NCI-H1092 (cell line): ENCODE results near the gene ALDH8A1.

Source experiments
- DNase-seq: peaks from one replicate; lab custom pipeline; 2025; lab: John Stamatoyannopoulos, UW

The ALDH8A1 gene

GRCh38 chr6:134951494-134952263 lies 1.8 kb upstream of the ALDH8A1 start:
- DNase-seq: no peak

- DNase-seq: no peak
Measured at GRCh38 chr6:134950482-134950881, 581 bp upstream of the ALDH8A1 start.

DNA sequence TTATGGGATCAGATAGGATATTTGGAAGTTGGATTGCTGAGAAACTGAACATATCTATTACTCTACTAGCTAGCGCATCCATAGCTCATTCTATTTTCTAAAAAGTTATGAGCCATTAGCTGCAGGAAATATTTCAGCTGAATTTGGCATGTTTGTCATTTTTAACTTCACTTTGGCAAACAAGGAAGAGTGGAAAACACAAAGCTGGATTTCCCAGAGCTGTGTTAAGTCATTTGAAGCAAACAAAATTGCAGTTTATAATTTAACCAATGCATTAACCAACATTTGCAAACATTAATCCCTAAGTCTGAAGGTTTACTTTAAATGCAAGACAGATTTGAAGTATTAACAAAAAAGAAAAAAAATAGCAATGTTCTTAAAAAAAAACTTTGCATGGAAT lies 1.2 kb downstream of the ALDH8A1 start:
- no peak for DNase-seq

GRCh38 chr6:134948142-134948541 lies 1.8 kb downstream of the ALDH8A1 start:
- no peak for DNase-seq

GRCh38 chr6:134945045-134945444 lies 4.9 kb downstream of the ALDH8A1 start:
- no peak for DNase-seq

DNA sequence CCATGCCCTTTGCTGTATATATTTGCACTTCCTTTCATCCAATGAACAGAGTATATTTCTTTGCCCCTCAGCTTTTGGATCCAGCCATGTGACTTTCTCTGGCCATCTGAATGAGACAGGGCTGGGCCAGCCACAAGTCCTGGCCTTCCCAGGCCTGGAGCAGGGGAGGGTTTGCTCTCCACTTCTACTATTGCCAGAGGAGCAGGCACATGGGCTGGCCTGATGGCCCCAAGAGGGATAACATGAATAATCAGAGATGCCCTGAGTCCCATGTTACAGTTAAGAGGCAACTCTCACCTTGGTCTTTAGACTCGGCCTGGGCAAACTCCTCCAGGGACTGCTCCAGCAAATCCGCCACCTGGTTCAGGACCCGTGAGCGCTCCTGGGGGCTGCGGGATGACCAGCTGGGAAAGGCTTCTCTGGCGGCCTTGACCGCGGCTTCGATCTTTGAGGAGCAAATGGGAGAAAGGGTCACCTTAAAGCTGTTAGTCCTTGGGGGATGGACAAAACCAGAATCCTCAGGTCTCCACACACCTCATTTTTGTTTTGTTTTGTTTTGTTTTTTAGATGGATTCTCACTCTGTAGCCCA lies 6.3 kb downstream of the ALDH8A1 start:
- no peak for DNase-seq

DNA sequence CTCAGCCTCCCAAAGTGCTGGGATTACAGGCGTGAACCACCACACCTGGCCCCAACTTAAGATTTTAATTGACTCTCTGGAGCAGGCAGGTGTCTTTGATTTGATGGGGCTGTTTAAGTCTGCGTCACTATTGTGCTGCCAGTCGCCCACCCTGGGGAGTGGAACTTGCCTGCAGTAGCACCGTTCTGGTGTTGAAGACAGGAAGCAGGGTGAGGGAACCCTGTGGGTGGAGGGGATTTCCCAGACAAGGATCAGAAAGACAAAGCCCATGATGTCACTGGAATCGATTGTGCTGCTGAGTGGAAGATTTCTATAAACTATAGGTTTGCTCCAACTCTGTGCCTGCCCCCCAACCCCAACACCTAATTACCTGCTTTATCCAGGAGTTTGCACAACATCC lies 11.0 kb downstream of the ALDH8A1 start:
- DNase-seq: no peak

DNA sequence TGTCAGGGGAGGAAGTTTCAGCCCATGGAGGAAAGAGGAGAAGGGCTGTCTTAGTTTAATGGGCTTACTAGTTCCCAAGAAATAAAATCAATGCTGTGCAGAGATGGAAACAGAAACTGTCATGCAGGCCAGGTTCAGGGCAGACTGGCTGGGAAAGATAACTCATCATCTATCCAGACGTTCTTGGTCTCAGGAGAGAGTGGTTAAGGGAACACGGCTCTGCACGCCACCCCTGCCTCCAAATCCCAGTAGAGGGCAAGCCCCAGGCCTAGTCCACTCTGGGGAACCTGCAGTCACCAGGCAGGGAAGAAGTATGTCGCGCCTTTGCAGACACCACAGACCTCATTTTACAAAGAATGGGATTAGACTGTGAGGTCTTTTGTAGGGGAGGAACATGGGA lies 12.5 kb downstream of the ALDH8A1 start:
- no peak for DNase-seq

- DNase-seq: no peak
Measured at GRCh38 chr6:134936931-134937330, 13.0 kb downstream of the ALDH8A1 start.

DNA sequence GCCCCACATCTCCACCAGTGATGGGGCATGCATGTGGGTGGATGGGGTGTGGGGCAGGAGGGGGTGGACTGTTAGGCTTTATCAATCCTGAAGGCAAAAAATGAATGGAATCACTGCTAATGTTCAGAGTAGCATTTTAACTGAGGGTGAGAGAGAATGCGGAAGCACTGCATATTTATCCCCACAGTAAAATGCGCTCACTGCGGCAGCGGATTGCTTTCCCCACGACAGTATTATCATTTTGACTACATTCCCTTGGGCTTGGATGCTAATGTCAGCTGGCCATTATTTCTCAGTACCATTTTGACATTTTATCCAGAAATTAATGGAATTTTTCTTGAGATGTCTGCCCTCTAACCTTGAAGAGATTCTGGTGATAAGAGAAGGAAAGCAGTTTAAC lies 13.4 kb downstream of the ALDH8A1 start:
- DNase-seq: no peak

GRCh38 chr6:134934793-134935485 lies 15.0 kb downstream of the ALDH8A1 start:
- DNase-seq: no peak

GRCh38 chr6:134932535-134933470 lies 17.1 kb downstream of the ALDH8A1 start:
- DNase-seq: no peak

DNA sequence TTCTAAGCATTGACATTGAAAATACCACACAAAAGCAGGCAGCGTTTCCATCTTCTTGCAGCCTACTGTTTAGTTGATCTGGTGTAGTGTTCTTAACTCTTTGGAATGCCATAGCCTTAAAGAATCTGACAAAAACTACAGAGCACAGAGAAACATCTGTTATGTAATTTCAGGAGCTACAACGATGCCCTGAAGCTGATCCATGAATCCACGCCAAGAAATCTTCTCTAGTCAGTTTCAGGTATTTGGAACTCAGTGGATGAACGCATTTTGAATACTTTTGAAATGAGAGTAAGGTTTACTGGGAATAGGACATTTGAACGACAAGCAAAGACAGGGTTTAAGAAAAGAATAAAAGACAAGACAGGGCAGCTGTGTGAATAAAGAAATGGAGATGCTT lies 17.8 kb downstream of the ALDH8A1 start:
- DNase-seq: no peak

DNA sequence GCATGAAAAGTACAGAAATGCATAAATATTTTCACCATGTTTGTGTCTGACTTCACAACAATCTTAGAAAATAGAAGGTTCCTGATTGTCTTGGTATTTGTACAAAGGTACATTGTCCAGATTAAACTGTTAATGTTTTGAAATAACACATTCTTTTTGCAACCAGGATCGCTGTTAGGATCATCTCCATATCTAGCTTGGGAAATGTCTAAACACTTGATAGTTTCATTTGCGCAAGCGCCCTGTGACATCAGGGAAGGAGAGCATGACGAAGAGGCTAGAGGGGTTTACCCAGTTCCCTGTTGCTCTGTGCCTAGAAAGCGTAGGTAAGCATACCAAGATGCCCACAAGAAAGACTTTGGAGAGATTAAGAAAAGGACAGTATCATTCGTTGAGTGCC lies 19.4 kb downstream of the ALDH8A1 start:
- no peak for DNase-seq

DNA sequence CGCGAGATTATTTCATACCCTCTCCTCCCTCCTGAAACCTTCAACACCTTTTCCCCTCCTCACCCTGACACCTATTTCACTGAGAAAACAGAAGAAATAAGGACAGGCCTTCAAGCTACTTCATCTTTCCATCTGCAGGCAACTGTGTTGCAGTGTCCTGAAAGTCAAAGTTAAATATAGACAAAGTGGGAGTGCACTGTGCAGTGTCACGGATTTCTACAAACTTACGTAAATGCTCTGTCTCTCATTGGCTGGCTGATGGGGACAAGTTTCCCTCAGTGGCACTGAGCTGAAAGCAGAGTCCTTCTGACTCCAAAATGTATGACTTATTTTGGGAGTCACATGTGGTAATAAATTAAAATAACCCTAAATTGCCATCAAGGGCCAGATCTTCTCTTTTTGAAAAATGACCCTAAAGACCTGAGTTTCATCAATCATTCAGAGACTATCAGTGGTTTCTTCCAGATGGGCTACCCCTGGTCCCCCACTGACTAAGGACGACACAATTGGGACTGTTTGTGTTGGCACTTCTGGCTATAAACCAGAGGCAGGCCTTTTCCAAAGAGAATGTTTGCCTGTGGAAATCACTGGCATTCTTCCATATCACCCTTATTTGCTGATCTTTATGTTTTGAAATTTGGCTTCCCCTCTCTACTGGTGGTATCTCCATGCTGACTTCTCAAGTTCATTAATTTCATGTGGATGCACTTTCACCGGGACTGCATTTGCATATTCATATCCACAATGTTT lies 21.6 kb downstream of the ALDH8A1 start:
- DNase-seq: no peak

DNA sequence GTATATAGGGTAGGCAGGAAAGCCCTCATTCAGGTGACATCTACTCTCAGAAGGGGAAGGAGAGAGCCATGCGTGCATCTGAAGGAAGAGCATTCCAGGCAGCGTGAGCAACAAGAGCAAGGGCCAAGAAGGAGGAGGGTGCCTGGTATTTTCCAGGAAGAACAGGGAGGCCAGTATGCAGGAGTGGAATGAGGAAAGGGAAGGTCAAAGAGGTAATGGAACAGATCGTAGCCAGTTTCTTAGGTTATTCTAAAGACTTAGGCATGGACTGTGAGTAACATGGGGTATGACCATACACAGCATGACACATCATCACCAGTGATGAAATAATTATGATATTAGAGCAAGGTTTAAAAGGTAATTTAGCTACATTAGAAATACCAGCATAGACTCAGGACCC lies 24.1 kb downstream of the ALDH8A1 start:
- DNase-seq: no peak

- DNase-seq: no peak
Measured at GRCh38 chr6:134921721-134922261, 28.1 kb downstream of the ALDH8A1 start.

DNA sequence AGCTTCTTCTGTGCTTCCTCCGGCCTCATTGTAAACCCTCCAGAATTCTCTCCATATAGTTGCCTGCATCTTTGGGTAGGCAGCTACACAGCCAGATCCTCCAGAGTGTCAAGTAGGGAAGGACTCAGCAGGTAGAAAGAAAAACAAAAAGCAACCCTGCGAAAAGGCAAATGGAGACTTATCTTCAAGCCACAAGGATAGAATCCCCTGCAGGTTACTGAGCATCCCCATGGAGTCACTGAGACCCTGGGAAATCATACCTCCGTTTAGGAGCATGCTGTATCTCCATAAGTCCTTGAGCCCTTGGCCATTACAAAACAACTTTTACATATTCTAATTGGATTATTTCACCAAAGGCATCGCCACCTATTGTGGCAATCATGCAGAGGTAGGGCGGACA lies 28.6 kb downstream of the ALDH8A1 start:
- no peak for DNase-seq

GRCh38 chr6:134920422-134920821 lies 29.5 kb downstream of the ALDH8A1 start:
- DNase-seq: no peak

DNA sequence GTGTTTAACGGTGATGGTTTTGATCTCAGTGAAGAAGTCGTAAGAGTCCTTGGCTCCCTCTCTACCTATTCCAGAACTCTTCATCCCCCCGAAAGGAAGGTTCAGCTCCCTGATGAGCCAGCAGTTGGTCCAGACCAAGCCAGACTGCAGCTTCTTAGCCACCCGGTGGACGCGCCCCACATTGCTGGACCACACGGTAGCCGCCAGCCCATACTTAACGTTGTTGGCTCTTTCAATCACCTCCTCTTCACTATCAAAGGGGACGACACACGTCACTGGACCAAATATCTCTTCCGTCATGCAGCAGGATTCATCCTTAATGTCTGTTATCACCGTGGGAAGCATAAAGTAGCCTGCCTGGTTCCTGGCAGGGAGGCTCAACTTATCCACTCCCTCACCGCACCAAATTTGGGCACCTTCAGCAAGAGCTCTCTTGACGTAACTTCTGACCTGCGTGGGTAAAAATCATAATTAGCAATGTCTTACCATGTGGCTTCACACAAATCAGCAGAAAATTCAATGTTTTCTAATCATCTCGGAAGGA lies 31.4 kb downstream of the ALDH8A1 start:
- DNase-seq: no peak

DNA sequence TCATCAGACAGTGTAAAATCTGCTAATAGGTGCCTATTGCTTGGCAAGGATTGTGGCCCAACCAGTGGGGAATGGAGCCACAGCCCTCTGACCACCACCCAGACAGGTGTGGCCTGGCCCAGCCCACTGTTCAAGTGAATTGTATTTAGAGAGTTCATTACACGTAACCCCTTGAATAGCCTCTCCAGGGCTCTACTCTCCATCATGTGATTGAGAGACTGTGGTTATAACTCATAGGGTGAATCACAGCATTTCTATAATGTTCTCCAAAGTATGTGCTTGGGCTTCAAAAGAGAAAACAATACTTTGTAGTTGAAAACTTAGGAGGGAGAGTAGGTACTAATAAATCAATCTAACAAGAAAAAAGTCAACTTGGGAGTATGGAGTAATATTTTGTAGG lies 38.4 kb downstream of the ALDH8A1 start:
- DNase-seq: no peak
